ENCODE data around the gene ADGRD2. TPM values are rescaled to one million over a fixed set of nuclear protein-coding genes. Genes with fewer than 3 reads are reported as not detected.

ADGRD2 gene
- total RNA-seq, 1 experiment from 2014 or later: 1.5 TPM

- Histone ChIP-seq H2BK12ac (ENCODE audit: insufficient read length, low read depth, low read length) (no peak overlapping the region), H3K9ac (ENCODE audit: extremely low read depth, insufficient read length, low read length) (no peak overlapping the region), H4K8ac (replicated peaks; ENCODE audit: insufficient read length, low read depth, low read length) (no peak overlapping the region), H3K4me2 (ENCODE audit: insufficient read depth, insufficient read length, low read length) (no peak overlapping the region), H3K79me2 (ENCODE audit: insufficient read depth, low read length) (no peaks in the 10 kb centered on the region), H2BK5ac (ENCODE audit: insufficient read length, low read length) (no peak overlapping the region), H4K20me1 (ENCODE audit: control insufficient read depth, insufficient read depth, insufficient read length) (no peaks in the 10 kb centered on the region), H3K4ac (ENCODE audit: low read depth, low read length) (no peak overlapping the region), H3K27ac (ENCODE audit: insufficient read length, low read depth, low read length) (no peak overlapping the region), H2BK120ac (ENCODE audit: low read depth, low read length, poor library complexity, severe bottlenecking) (no peak overlapping the region), H3K14ac (ENCODE audit: insufficient read depth, low read length) (no peak overlapping the region), H2AK5ac (ENCODE audit: insufficient read length, low read length) (no peak overlapping the region), H3K27me3 (ENCODE audit: insufficient read depth, low read length) (peaks cover 8% of the 10 kb centered on the region), H3K4me1 (ENCODE audit: insufficient read depth, low read length) (no peaks in the 10 kb centered on the region), H3K18ac (ENCODE audit: insufficient read length, low read depth, low read length) (no peak overlapping the region), H4K5ac (ENCODE audit: insufficient read length, low read depth, low read length) (no peak overlapping the region), H3K79me1 (ENCODE audit: insufficient read depth, low read depth, low read length, poor library complexity, severe bottlenecking) (no peaks in the 10 kb centered on the region), H3K56ac (ENCODE audit: insufficient read length, low read depth, low read length) (no peak overlapping the region), H3K9me3 (ENCODE audit: control insufficient read depth, low read depth, low read length) (no peaks in the 10 kb centered on the region), H2BK20ac (ENCODE audit: low read depth, low read length, poor library complexity, severe bottlenecking) (no peak overlapping the region), H2AFZ (ENCODE audit: low read length) (no peak overlapping the region), H2BK15ac (ENCODE audit: low read depth, low read length) (no peak overlapping the region), H3K23ac (ENCODE audit: insufficient read length, low read depth, low read length) (no peak overlapping the region), H3K23me2 (ENCODE audit: insufficient read length, low read depth, low read length, poor library complexity, severe bottlenecking) (no peaks in the 10 kb centered on the region), H4K91ac (ENCODE audit: insufficient read length, low read depth, low read length) (no peak overlapping the region), H3T11ph (ENCODE audit: low read length) (no peak overlapping the region)
- Mint-ChIP-seq H3K4me3 (no peak overlapping the region), H3K27ac (no peak overlapping the region), H3K9me3 (no peaks in the 10 kb centered on the region), H3K27me3 (ENCODE audit: low read depth) (peaks cover 40% of the 10 kb centered on the region), H3K36me3 (ENCODE audit: insufficient read depth in 1 of 3, low read depth in 3 of 3) (no peaks in the 10 kb centered on the region), H3K4me1 (peaks cover 0 to 27% of the 10 kb centered on the region in 2 experiments; a peak in 2 of 4 replicates)
- no CpG with 5 or more reads among the region's 8 CpGs for WGBS (ENCODE audit: extremely low coverage, insufficient read length, low lambda C conversion rate)
- DNase-seq: no peak
- TF ChIP-seq, protein P1, sequence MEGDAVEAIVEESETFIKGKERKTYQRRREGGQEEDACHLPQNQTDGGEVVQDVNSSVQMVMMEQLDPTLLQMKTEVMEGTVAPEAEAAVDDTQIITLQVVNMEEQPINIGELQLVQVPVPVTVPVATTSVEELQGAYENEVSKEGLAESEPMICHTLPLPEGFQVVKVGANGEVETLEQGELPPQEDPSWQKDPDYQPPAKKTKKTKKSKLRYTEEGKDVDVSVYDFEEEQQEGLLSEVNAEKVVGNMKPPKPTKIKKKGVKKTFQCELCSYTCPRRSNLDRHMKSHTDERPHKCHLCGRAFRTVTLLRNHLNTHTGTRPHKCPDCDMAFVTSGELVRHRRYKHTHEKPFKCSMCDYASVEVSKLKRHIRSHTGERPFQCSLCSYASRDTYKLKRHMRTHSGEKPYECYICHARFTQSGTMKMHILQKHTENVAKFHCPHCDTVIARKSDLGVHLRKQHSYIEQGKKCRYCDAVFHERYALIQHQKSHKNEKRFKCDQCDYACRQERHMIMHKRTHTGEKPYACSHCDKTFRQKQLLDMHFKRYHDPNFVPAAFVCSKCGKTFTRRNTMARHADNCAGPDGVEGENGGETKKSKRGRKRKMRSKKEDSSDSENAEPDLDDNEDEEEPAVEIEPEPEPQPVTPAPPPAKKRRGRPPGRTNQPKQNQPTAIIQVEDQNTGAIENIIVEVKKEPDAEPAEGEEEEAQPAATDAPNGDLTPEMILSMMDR (conservative IDR thresholded peaks at IDR 0.05): no peak
Measured at GRCh38 chr9:124497441-124497840, 47.2 kb downstream of the ADGRD2 start.

Measured in H9 (cell line).